Naive thymus-derived CD4-positive, alpha-beta T cell (primary cell): ENCODE measurements around the gene THUMPD3. TPM values are rescaled to one million over a fixed set of nuclear protein-coding genes. Genes with fewer than 3 reads are reported as not detected.

Source experiments
- ATAC-seq: fragments of 150-1000 bp; cut with Tn5 transposase; 2 replicates; pipeline ENCODE4 v1.10.0; 2021; ENCODE audit warnings: mild to moderate bottlenecking, moderate library complexity
- CTCF ChIA-PET: fragments of 350-600 bp; sonication (Branson Sonifier 250); formaldehyde crosslinking; loops from one replicate; lab custom pipeline; 2021; ENCODE audit warnings: antibody characterized with exemption; lab: Charles Lee
- POLR2A ChIA-PET: fragments of 350-600 bp; sonication (Branson Sonifier 250); formaldehyde crosslinking; loops from one replicate; lab custom pipeline; 2021; ENCODE audit warnings: antibody characterized with exemption, inconsistent platforms; lab: Charles Lee
- DNase-seq, 9 donors: peaks; one replicate each; pipeline versions ENCODE4 v3.0.0 to v3.0.0-alpha.2; 2020 to 2022; ENCODE audit warnings: mixed read lengths in 1 of 9
- H3K27ac ChIP-seq: one replicate; pipeline ENCODE4 v1.7.0; 2013; ENCODE audit warnings: mild to moderate bottlenecking, low read depth, low read length, moderate library complexity
- H3K27me3 ChIP-seq, 2 donors: one replicate each; pipeline ENCODE4 v1.7.0; 2013; ENCODE audit warnings: low read length in 2 of 2, mild to moderate bottlenecking in 2 of 2, moderate library complexity in 2 of 2; ENCODE audit not compliant: control insufficient read depth in 2 of 2, insufficient read depth in 2 of 2
- H3K36me3 ChIP-seq, 3 experiments: 1 replicate in 2 of 3; 2 replicates in 1 of 3; pipeline ENCODE4 v1.7.0; 2013; ENCODE audit warnings: low read length in 3 of 3, mild to moderate bottlenecking in 3 of 3, moderate library complexity in 1 of 3; ENCODE audit not compliant: insufficient read depth in 3 of 3, control insufficient read depth in 2 of 3
- H3K4me1 ChIP-seq, 2 donors: one replicate each; pipeline ENCODE4 v1.7.0; 2013; ENCODE audit warnings: low read length in 2 of 2, mild to moderate bottlenecking in 2 of 2, moderate library complexity in 1 of 2; ENCODE audit not compliant: control insufficient read depth in 2 of 2, insufficient read depth in 2 of 2
- H3K4me3 ChIP-seq: 2 replicates; pipeline ENCODE4 v1.7.0; 2013; ENCODE audit warnings: mild to moderate bottlenecking, low read length
- H3K9me3 ChIP-seq, 3 experiments: 1 replicate in 2 of 3; 2 replicates in 1 of 3; pipeline ENCODE4 v1.7.0; 2013; ENCODE audit warnings: low read length in 3 of 3; ENCODE audit not compliant: control insufficient read depth in 2 of 3
- H3K27ac Mint-ChIP-seq, 9 donors: one replicate each; pipeline ENCODE4 v1.8.0; 2020 to 2022; ENCODE audit warnings: mixed read lengths in 9 of 9, mild to moderate bottlenecking in 8 of 9, moderate library complexity in 5 of 9, inconsistent platforms in 2 of 9
- H3K27me3 Mint-ChIP-seq, 5 donors: one replicate each; pipeline ENCODE4 v1.8.0; 2021 to 2022; ENCODE audit warnings: mixed read lengths in 5 of 5, mild to moderate bottlenecking in 1 of 5
- H3K36me3 Mint-ChIP-seq, 5 donors: one replicate each; pipeline ENCODE4 v1.8.0; 2020 to 2022; ENCODE audit warnings: mixed read lengths in 5 of 5, mild to moderate bottlenecking in 3 of 5, inconsistent platforms in 1 of 5
- H3K4me1 Mint-ChIP-seq, 7 donors: one replicate each; pipeline ENCODE4 v1.8.0; 2020 to 2022; ENCODE audit warnings: mixed read lengths in 7 of 7, mild to moderate bottlenecking in 3 of 7, inconsistent platforms in 1 of 7
- H3K4me3 Mint-ChIP-seq, 10 donors: one replicate each; pipeline ENCODE4 v1.8.0; 2020 to 2022; ENCODE audit warnings: mild to moderate bottlenecking in 10 of 10, mixed read lengths in 10 of 10, moderate library complexity in 6 of 10, inconsistent platforms in 2 of 10
- H3K9me3 Mint-ChIP-seq, 11 donors: one replicate each; pipeline ENCODE4 v1.8.0; 2020 to 2022; ENCODE audit warnings: mixed read lengths in 11 of 11, mild to moderate bottlenecking in 4 of 11, inconsistent platforms in 1 of 11, moderate library complexity in 1 of 11
- intact Hi-C, 2 donors: fragments of 100-400 bp; cut with micrococcal nuclease; formaldehyde crosslinking; loops; one replicate each; pipeline ENCODE4 v1.15.1; 2023
- polyA plus RNA-seq, 2 donors: library from polyadenylated mRNA; unstranded; fragments of 300-500 nt; fragmentation: Illumina TruSeq; gene quantifications; one replicate each; pipeline ENCODE4 v1.2.3, GENCODE V29; 2021
- total RNA-seq, 6 experiments: library from RNA in 5 of 6; stranded (reverse) in 5 of 6; gene quantifications; 1 replicate in 5 of 6; 2 replicates in 1 of 6; pipeline ENCODE4 v1.2.3 and lab custom pipeline; 2021 to 2026

The THUMPD3 gene
- total and polyA plus RNA-seq, 7 experiments from 2014 or later = 24.1 to 54.8 (median 41.7) TPM

- ATAC-seq (no peak), DNase-seq (peak in 7 of 9 donors; percentile 23 to 46 (median 32))
- Mint-ChIP-seq H3K27ac (peak overlapping the region; percentile 90 to 98 (median 97)), H3K4me3 (peak overlapping the region; percentile 89 to 100 (median 96)), H3K9me3 (peaks cover 0 to 7% (median 0%) of the 10 kb centered on the region in 11 donors), H3K4me1 (peaks cover 64 to 80% (median 75%) of the 10 kb centered on the region in 7 donors), H3K27me3 (peaks cover 0 to 2% (median 0%) of the 10 kb centered on the region in 5 donors), H3K36me3 (peaks cover 4 to 24% (median 6%) of the 10 kb centered on the region in 5 donors)
- CTCF ChIA-PET = interaction anchor here (2.0 kb wide), 1 partner anchor 35 kb away, joined by 10 read pairs; the partner anchor contains the start of gene THUMPD3
- POLR2A ChIA-PET = interaction anchor here (0.6 to 6.4 kb wide), 16 partner anchors 10 to 352 kb away, joined by 3 to 150 read pairs (median 6); partner anchors contain the start of genes BRPF1, OGG1 and THUMPD3
- Histone ChIP-seq H3K9me3 (no peaks in the 10 kb centered on the region), H3K4me3 (peak overlapping the region; percentile 88), H3K27ac (peak overlapping the region; percentile 92), H3K27me3 (no peaks in the 10 kb centered on the region), H3K36me3 (peaks cover 0 to 9% (median 6%) of the 10 kb centered on the region in 3 experiments), H3K4me1 (peaks cover 50 to 63% of the 10 kb centered on the region in 2 donors)
- intact Hi-C loops = loop anchor here (1.0 to 10.0 kb wide), 11 partner anchors 25 to 923 kb away; partner anchors contain the start of genes TATDN2 (in 2 of the 2), BRK1 (in 1 of the 2), BRPF1 (in 1 of the 2) and CRELD1 (in 1 of the 2)
These were observed 35.2 kb downstream of the THUMPD3 start for GRCh38 chr3:9397906-9398699.

- intact Hi-C loops = loop anchor here (1.0 to 10.0 kb wide), 2 partner anchors 12 to 716 kb away; partner anchors contain the start of gene BRK1 (in 1 of the 2)
- ChIA-PET CTCF (interaction anchor here (0.5 to 1.2 kb wide), 4 partner anchors 12 to 862 kb away, joined by 3 to 5 read pairs (median 4); no protein-coding TSS in a partner anchor), POLR2A (interaction anchor here (0.7 to 4.5 kb wide), 4 partner anchors 10 to 35 kb away, joined by 5 to 45 read pairs (median 10); partner anchors contain the start of gene THUMPD3)
- H3K27me3 Mint-ChIP-seq = peaks cover 0 to 2% (median 0%) of the 10 kb centered on the region in 5 donors
- Histone ChIP-seq H3K4me1 (peaks cover 45 to 63% of the 10 kb centered on the region in 2 donors), H3K27ac (peak overlapping the region; percentile 92), H3K27me3 (no peaks in the 10 kb centered on the region), H3K4me3 (peak overlapping the region; percentile 88), H3K36me3 (peaks cover 0 to 9% (median 6%) of the 10 kb centered on the region in 3 experiments), H3K9me3 (no peaks in the 10 kb centered on the region)
- peak overlapping the region; percentile 90 to 98 (median 97) for H3K27ac Mint-ChIP-seq
- peaks cover 61 to 80% (median 77%) of the 10 kb centered on the region in 7 donors for H3K4me1 Mint-ChIP-seq
- DNase-seq (peak in 2 of 9 donors; percentile 19 to 47), ATAC-seq (no peak)
- H3K9me3 Mint-ChIP-seq = peaks cover 0 to 7% (median 0%) of the 10 kb centered on the region in 11 donors
- peak overlapping the region; percentile 89 to 100 (median 96) for H3K4me3 Mint-ChIP-seq
- peaks cover 4 to 24% (median 6%) of the 10 kb centered on the region in 5 donors for H3K36me3 Mint-ChIP-seq
These were observed 36.0 kb downstream of the THUMPD3 start for GRCh38 chr3:9398700-9399336.

GRCh38 chr3:9399337-9399703 is 36.5 kb downstream of the THUMPD3 start:
- Histone ChIP-seq H3K27ac (peak overlapping the region; percentile 92), H3K4me3 (peak overlapping the region; percentile 88), H3K27me3 (no peaks in the 10 kb centered on the region), H3K36me3 (peaks cover 0 to 9% (median 6%) of the 10 kb centered on the region in 3 experiments), H3K4me1 (peaks cover 42 to 58% of the 10 kb centered on the region in 2 donors), H3K9me3 (no peaks in the 10 kb centered on the region)
- no peak for DNase-seq
- Mint-ChIP-seq H3K27ac (peak overlapping the region; percentile 39 to 98 (median 91)), H3K4me3 (peak overlapping the region; percentile 89 to 100 (median 96)), H3K27me3 (peaks cover 0 to 2% (median 0%) of the 10 kb centered on the region in 5 donors), H3K4me1 (peaks cover 60 to 80% (median 76%) of the 10 kb centered on the region in 7 donors), H3K9me3 (peaks cover 0 to 7% (median 0%) of the 10 kb centered on the region in 11 donors), H3K36me3 (peaks cover 4 to 24% (median 6%) of the 10 kb centered on the region in 5 donors)
- CTCF ChIA-PET = interaction anchor here (0.5 to 1.2 kb wide), 4 partner anchors 11 to 862 kb away, joined by 3 to 5 read pairs (median 4); no protein-coding TSS in a partner anchor
- POLR2A ChIA-PET = interaction anchor here (0.7 to 4.5 kb wide), 4 partner anchors 9 to 36 kb away, joined by 5 to 45 read pairs (median 10); partner anchors contain the start of gene THUMPD3
- ATAC-seq = no peak
- intact Hi-C loops = loop anchor here (1.0 to 10.0 kb wide), 2 partner anchors 12 to 715 kb away; partner anchors contain the start of gene BRK1 (in 1 of the 2)

GRCh38 chr3:9399746-9400145 is 36.9 kb downstream of the THUMPD3 start:
- intact Hi-C loops = loop anchor here (1.0 to 10.0 kb wide), 2 partner anchors 12 to 715 kb away; partner anchors contain the start of gene BRK1 (in 1 of the 2)
- H3K27ac Mint-ChIP-seq = peak overlapping the region; percentile 39 to 98 (median 91)
- ChIA-PET POLR2A (interaction anchor here (0.6 to 1.4 kb wide), 5 partner anchors 15 to 47 kb away, joined by 4 to 11 read pairs (median 7); partner anchors contain the start of gene THUMPD3), CTCF (interaction anchor here (0.8 to 1.2 kb wide), 2 partner anchors 17 to 63 kb away, joined by 3 to 5 read pairs; no protein-coding TSS in a partner anchor)
- H3K4me3 Mint-ChIP-seq = peak overlapping the region; percentile 89 to 100 (median 96)
- peaks cover 0 to 7% (median 0%) of the 10 kb centered on the region in 11 donors for H3K9me3 Mint-ChIP-seq
- H3K4me1 ChIP-seq = peaks cover 42 to 54% of the 10 kb centered on the region in 2 donors
- H3K27me3 ChIP-seq = no peaks in the 10 kb centered on the region
- H3K36me3 Mint-ChIP-seq = peaks cover under 1 to 22% (median 2%) of the 10 kb centered on the region in 5 donors
- H3K4me1 Mint-ChIP-seq = peaks cover 59 to 80% (median 76%) of the 10 kb centered on the region in 7 donors
- peaks cover 0 to 9% (median 4%) of the 10 kb centered on the region in 3 experiments for H3K36me3 ChIP-seq
- DNase-seq (no peak), ATAC-seq (no peak)
- H3K27ac ChIP-seq = peak overlapping the region; percentile 92
- H3K4me3 ChIP-seq = peak overlapping the region; percentile 88
- peaks cover 0 to 2% (median 0%) of the 10 kb centered on the region in 5 donors for H3K27me3 Mint-ChIP-seq
- H3K9me3 ChIP-seq = no peaks in the 10 kb centered on the region

GRCh38 chr3:9400616-9401015 is 37.8 kb downstream of the THUMPD3 start:
- Histone ChIP-seq H3K4me3 (no peak overlapping the region), H3K27ac (peak overlapping the region; percentile 40), H3K9me3 (no peaks in the 10 kb centered on the region), H3K4me1 (peaks cover 40 to 47% of the 10 kb centered on the region in 2 donors), H3K36me3 (peaks cover 0 to 9% (median 0%) of the 10 kb centered on the region in 3 experiments), H3K27me3 (no peaks in the 10 kb centered on the region)
- H3K9me3 Mint-ChIP-seq = peaks cover 0 to 7% (median 0%) of the 10 kb centered on the region in 11 donors
- H3K27ac Mint-ChIP-seq = peak overlapping the region in 7 of 9 donors; percentile 10 to 97 (median 51)
- H3K4me3 Mint-ChIP-seq = peak overlapping the region; percentile 57 to 100 (median 74)
- peaks cover 0 to 2% (median 0%) of the 10 kb centered on the region in 5 donors for H3K27me3 Mint-ChIP-seq
- peaks cover 0 to 15% (median 0%) of the 10 kb centered on the region in 5 donors for H3K36me3 Mint-ChIP-seq
- ChIA-PET CTCF (no interaction called here), POLR2A (interaction anchor here (0.6 to 0.7 kb wide), 2 partner anchors 48 to 286 kb away, joined by 3 to 4 read pairs; no protein-coding TSS in a partner anchor)
- no peak for DNase-seq
- peaks cover 56 to 80% (median 75%) of the 10 kb centered on the region in 7 donors for H3K4me1 Mint-ChIP-seq
- ATAC-seq = no peak
- intact Hi-C loops = no loop called here
